Amniotic epithelial cell (primary cell): ENCODE data around the gene MPP7.
"Not testable (repeated sequence)": the region's sequence is repeated elsewhere in the genome, so short reads cannot be mapped to it uniquely, and the experiment has no call there.

Experiments used
- DNase-seq: peaks from one replicate; pipeline ENCODE4 v3.0.0-alpha.2; 2010; ENCODE audit warnings: low read depth

Gene MPP7

DNA sequence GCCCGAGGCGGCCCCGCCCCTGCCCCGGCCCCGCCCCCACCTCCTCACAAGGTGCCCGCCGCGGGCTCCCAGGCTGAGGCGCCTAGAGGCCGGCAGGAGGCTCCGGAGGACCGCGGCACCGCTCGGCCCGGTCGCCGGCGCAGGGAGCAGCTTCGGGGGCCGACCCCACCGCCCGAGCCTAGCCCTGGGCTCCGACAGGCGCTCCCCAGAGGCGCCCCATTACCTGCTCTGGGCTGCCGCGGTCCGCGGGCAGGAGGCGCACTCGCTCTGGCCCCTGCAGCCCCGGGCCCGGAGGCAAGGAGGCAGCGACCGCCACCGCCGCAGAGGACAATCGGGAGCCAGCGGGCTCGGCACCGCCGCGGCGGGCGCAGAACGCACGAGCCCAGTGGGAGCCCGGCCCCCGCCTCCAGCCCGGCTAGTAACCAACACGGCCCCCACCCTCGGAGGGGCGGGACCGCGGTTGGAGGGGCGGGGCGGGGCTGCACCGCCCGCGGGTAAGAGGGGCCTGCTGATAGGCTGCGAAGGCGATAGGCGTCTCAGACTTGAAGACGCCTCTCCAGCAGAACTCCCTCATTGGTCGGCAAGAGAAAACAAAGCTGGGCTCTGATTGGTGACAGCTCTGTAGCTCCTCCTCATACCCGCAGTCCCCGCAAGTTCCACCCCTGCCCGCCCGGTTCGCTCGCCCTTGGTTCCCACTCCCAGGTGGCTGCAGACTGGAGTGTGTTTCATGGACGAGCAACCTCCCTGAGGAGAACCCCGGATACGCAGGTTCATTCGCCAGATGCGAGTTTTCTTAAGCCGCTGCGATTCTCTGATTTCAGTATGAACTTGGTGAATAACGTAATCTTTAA lies at the start of gene MPP7:
Gene MPP7, minus strand, starts transcription at position 427 of the 851 bp plus-strand sequence. CDS start 64,460 bp downstream, outside the sequence.
- peak; percentile 98 for DNase-seq

DNA sequence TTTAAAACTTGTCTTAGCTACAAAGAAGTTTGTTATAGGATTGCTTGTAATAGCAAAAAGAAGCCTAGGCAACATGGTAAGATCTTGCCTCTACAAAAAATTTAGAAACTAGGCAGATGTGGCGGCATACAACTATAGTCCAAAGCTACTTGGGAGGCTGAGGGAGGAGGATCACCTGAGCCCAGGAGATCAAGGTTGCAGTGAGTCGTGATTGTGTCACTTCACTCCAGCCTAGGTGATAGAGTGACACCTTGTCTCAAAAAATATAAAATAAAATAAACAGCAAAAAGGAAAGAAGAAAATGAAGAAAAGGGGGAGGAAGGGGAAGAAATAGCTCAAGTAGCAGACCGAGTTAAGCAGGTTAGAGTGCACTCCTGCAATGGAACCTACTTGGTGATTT lies 47.0 kb upstream of the MPP7 start:
- no peak for DNase-seq

DNA sequence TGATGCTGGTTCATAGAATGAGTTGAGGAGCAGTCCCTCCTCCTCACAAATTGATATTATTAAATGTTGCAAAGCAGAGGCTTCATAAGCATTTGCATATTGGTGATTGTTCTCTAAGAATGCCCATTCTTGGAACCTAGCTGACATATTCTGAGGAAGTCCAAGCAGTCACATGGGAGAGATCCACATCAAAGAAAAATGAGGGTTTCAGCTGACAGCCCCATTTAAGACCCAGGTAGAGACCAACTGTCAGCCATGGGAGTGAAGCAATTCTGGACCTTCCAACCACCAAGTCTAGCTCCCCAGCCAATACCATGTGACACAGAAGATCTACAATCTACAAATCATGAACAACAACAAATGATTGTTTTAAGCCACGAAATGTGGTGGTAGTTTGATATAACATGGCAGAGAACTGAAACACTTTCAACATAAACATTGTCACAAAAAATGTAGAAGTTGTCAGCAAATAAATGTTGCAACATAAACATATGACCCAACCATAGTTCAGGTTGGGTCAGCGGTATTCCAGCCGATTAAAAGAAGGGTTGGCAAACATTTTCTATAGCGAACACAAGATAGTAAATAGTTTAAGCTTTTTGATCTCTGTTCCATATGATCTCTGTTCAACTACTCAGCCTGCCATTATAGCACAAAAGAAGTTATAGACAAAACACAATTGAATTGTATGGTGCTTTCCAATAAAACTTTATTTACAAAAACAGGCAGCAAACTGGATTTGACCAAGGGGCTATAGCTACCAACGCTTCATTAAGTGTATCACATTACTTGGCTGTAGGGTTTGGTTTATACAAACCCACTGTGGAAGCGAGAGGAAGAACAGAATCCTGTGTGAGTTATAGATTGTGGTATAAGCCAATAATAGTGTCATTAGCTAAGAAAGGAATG lies 41.4 kb upstream of the MPP7 start:
- no peak for DNase-seq

DNA sequence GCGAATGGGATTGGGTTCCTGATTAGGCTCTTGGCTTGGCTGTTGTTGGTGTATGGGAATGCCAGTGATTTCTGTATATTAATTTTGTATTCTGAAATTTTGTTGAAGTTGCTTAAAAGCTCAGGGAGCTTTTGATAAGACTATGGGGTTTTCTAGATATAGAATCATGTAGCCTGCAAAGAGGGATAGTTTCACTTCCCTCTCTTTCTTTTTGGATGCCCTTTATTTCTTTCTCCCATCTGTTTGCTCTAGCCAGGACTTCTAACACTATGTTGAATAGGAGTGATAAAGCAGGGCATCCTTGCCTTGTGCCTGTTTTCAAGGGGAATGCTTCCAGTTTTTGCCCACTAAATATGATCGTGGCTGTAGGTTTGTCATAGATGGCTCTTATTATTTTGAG lies 40.4 kb upstream of the MPP7 start:
- DNase-seq = no peak

DNA sequence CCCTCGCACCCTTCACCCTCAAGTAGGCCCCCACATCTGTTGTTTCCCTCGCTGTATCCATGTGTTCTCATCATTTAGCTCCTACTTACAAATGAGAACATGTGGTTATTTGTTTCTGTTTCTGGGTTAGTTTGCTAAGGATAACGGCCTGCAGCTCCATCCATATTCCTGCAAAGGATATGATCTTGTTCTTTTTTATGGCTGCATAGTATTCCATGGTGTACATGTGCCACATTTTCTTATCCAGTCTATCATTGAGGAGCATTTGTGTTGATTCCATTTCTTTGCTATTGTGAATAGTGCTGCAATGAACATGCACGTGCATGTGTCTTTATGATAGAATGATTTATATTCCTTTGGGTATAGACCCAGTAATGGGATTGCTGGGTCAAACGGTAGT lies 38.8 kb upstream of the MPP7 start:
- DNase-seq = not testable (repeated sequence)

GRCh38 chr10:28332726-28333125 lies 29.9 kb upstream of the MPP7 start:
- no peak for DNase-seq

GRCh38 chr10:28331841-28332240 lies 29.0 kb upstream of the MPP7 start:
- DNase-seq = peak; percentile 56

- no peak for DNase-seq
Measured at GRCh38 chr10:28331066-28331465, 28.2 kb upstream of the MPP7 start.

DNA sequence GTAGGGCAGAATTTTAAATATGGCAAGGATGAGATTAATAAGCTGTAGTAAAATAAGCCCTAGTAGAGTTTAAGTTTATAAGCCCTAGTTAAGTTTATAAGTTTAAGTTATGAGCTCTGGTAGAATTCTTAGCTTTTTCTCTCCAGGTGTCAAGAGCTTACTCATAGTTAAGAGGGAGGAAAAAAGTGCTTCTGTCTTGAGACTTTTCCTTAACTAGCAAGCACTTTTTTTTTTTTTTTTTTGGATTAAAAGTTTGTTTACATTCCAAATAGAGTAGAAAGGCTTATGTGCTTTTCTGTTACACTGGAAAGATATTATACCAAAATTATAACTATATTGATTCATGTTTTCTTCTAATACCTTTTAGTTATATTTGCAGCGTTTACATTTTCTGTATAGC lies 25.5 kb upstream of the MPP7 start:
- DNase-seq = no peak

DNA sequence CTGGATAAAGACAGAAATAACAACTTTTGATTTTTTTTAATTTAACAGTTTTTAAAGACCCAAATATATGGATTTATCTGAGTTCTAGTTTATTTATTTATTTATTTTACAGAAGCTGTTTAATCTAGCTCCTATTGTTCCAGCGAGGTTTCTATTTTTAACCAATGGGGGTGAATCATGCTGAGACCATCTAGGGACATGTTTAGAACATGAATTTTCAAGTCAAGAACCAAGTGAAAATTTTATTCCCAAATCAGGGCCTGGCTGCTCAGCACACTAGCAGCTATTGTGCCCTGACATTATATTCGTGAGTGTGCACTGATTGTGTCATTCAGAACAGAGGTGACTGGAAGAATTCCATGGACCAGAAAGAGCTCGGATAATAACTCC lies 24.6 kb upstream of the MPP7 start:
- no peak for DNase-seq

DNA sequence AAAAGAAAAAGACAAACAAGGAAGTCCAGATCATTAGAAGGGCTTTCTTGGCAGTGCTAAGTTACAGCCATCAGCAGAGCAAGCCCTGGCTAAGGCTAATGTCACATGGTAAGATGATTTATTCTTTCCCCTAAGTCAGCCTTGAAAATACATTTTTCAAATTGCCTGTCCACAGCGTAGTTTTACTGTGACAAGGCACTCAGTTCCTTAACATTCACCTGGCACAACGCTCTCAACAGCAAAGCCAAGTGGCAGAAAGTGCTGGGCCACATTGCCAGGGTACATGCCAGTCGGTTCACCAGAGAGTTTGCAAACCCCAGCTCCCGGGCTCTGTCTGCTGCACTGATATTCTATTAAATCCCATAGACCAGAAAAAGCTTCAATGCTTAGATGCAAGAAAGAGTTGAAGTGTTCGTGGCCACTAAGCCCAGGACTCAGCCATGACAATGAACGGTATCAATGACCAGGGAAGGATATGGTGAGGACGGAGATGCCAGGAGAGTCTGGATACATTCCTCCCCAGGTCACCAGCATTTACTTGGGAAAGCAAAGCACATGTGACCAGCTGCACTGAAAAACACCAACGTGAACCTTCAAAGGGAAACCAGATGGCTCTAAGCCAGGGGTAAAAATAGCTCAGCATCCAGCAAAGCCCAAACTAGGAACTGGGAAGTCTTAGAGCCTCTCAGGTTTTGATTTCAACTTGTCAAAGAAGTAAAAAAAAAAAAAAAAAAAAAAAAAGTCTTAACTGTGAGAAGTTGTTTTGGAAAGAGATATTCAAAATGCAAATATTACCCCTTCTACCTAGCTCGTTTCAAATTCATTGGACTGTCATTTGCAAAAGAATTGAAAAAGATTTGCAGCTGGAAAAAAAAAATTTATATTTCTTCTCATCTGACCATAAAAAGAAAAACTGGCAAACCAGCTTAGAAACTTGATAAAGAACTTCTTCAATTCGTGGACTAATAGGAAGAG lies 23.9 kb upstream of the MPP7 start:
- DNase-seq = peak; percentile 24

DNA sequence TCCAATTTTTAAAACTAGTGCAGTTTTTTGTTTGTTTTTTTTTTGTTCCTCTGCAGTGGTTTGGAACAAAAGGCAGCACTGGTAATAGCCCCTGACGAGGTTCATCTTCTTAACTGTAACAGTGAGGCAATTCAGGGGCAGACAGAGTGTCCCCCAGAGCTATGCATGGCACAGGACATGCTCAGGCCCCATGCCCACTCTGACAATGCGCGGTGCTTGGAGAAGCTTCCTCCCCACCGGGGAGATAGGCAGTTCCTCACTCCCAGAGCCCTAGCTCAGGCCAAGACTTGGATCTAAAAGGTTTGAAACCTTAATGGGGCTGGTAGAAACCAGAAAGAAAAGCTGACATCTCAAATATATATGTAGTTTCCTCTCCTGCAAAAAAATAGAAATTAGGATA lies 17.9 kb upstream of the MPP7 start:
- no peak for DNase-seq

- no peak for DNase-seq
Measured at GRCh38 chr10:28320090-28320489, 17.2 kb upstream of the MPP7 start.

GRCh38 chr10:28319061-28319460 lies 16.2 kb upstream of the MPP7 start:
- not testable (repeated sequence) for DNase-seq

GRCh38 chr10:28318626-28319025 lies 15.8 kb upstream of the MPP7 start:
- no peak for DNase-seq

- DNase-seq = no peak
Measured at GRCh38 chr10:28317760-28318159, 14.9 kb upstream of the MPP7 start.

- DNase-seq = no peak
Measured at GRCh38 chr10:28316696-28317095, 13.8 kb upstream of the MPP7 start.

DNA sequence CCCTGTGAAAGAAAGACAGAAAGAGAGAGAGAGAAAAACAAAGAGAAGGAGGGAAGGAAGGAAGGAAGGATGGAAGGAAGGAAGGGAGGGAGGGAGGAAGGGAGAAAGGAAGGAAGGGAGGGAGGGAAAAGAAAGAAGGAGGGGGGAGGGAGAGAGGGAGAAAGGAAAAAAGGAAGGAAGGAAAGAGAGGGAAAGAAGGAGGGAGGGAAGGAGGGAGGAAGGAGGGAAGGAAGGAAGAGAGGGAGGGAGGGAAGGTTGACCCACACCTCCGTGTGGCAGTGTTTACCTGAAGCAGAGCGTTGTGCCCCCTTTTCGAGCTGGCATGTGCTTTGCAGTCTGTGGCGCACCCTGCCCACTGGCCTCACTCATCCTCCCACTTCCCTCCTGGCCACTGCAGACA lies 12.3 kb upstream of the MPP7 start:
- DNase-seq = no peak

DNA sequence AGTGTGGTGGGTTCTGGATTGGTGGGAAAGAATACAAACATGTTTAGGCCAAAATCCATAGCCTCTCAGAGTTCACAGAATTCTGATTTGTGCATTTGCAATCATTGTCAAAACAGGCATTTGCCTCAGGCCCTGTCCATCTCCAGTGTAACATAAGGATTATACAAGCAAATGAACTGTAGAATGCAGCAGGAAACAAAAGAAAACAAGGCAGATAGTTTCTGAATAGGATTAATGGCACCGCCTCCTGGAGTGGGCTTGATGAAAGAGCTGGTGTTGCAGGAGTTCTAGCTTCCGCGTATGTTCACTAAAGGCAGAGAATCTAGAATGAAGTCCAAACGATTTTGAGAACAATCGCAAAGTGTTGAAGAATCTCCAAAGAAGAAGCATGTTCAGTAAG lies 11.3 kb upstream of the MPP7 start:
- no peak for DNase-seq

GRCh38 chr10:28312572-28312971 lies 9.7 kb upstream of the MPP7 start:
- peak; percentile 14 for DNase-seq

DNA sequence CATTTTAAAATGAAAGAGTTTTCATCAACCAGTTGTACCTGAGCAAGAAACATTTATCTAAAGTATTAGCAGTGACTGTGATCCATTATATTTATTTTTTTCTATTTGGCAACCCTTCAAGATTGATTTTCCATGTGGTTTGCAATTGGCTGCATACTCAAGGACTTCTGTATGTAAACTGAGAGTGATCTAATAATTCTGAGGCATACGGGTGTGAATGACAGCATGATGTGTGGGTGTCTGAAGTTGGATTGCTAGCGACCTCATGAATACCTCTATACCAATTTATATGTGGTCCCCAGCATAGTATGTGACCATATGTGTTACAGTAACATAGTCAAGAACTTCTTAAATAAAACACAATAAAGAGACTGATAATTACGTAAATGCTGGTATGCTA lies 8.2 kb upstream of the MPP7 start:
- no peak for DNase-seq

DNA sequence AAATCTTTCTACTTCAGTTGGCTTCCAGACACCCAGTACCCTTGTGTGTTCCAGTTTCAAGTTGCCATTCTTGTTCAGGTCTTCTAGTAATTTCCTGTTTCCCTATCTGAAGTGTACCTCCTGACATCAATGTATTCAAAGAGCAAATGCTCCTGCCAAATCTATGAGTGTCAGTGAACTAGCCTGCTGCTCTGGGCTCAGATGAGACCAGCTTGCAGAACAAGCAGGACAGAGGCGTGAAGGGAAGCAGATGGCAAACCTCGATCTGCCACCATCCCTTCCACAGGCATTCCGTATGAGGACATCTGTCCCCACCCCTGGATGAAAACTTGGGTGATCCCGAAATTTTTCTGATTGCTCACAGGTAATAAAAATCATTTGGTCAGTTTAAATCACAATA lies 4.4 kb upstream of the MPP7 start:
- DNase-seq = no peak
